Mucosa of stomach (tissue), 1 donor: ENCODE data around the gene GMDS.
"Not testable (repeated sequence)": the region's sequence is repeated elsewhere in the genome, so short reads cannot be mapped to it uniquely, and the experiment has no call there.

Experiments used
- H3K27me3 ChIP-seq: one replicate; pipeline ENCODE4 v1.7.0; 2013; ENCODE audit warnings: mild to moderate bottlenecking, low read length; ENCODE audit not compliant: control insufficient read depth, insufficient read depth
- H3K36me3 ChIP-seq: one replicate; pipeline ENCODE4 v1.7.0; 2013; ENCODE audit warnings: low read length; ENCODE audit not compliant: control insufficient read depth, insufficient read depth
- H3K4me1 ChIP-seq: one replicate; pipeline ENCODE4 v1.7.0; 2013; ENCODE audit warnings: mild to moderate bottlenecking, low read length; ENCODE audit not compliant: control insufficient read depth, insufficient read depth
- H3K4me3 ChIP-seq: one replicate; pipeline ENCODE4 v1.7.0; 2013; ENCODE audit warnings: low read length
- H3K9ac ChIP-seq: one replicate; pipeline ENCODE4 v1.7.0; 2013; ENCODE audit warnings: mild to moderate bottlenecking, low read length, moderate library complexity
- H3K9me3 ChIP-seq: one replicate; pipeline ENCODE4 v1.7.0; 2013; ENCODE audit warnings: mild to moderate bottlenecking, low read length, moderate library complexity; ENCODE audit not compliant: control insufficient read depth
- donor health status: Pancreatic carcinoma.

GMDS gene

DNA sequence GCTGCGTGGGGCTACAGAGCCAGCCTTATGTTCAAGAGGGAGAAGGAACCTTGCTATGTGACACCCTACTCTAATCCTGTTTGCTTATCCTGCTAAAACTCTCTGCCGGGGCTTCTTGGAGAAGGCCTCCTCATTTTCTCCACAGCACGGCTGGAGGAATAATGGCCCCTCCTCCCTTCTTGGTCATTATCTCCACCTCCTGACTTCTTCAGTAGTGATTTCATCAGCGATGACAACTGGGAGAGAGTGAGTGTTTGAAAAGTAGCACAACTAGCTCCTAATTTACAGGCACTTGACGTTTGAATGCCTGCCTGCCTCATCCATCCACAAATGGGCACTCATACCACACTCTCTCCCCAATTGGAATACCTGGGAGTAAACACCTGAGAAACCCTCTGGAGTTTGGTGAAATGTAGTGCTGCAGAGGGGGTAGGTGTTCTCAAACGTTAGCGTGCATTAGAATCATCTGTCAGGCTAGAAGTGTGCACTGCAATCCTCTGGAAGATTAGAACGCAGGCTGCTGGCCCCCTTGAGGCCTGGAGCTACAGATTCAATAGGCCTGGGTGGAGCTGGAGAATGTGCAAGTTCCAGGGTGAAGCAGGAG lies 487.2 kb downstream of the GMDS start:
- no peaks in the 10 kb centered on the region for H3K36me3 ChIP-seq
- no peaks in the 10 kb centered on the region for H3K4me1 ChIP-seq
- no peak overlapping the region for H3K4me3 ChIP-seq
- H3K9ac ChIP-seq = no peak overlapping the region
- H3K9me3 ChIP-seq = no peaks in the 10 kb centered on the region
- no peaks in the 10 kb centered on the region for H3K27me3 ChIP-seq

- H3K9me3 ChIP-seq = no peaks in the 10 kb centered on the region
Observed at GRCh38 chr6:1757131-1757530, 488.3 kb downstream of the GMDS start.

GRCh38 chr6:1756472-1757129 lies 488.8 kb downstream of the GMDS start:
- no peaks in the 10 kb centered on the region for H3K4me1 ChIP-seq
- no peak overlapping the region for H3K4me3 ChIP-seq
- no peaks in the 10 kb centered on the region for H3K36me3 ChIP-seq
- no peak overlapping the region for H3K9ac ChIP-seq
- H3K27me3 ChIP-seq = no peaks in the 10 kb centered on the region
- no peaks in the 10 kb centered on the region for H3K9me3 ChIP-seq

More at GRCh38 chr6:1757131-1757530, 488.3 kb downstream of the GMDS start:
- no peaks in the 10 kb centered on the region for H3K36me3 ChIP-seq
- H3K4me3 ChIP-seq = no peak overlapping the region
- H3K4me1 ChIP-seq = no peaks in the 10 kb centered on the region
- H3K27me3 ChIP-seq = no peaks in the 10 kb centered on the region
- no peak overlapping the region for H3K9ac ChIP-seq

DNA sequence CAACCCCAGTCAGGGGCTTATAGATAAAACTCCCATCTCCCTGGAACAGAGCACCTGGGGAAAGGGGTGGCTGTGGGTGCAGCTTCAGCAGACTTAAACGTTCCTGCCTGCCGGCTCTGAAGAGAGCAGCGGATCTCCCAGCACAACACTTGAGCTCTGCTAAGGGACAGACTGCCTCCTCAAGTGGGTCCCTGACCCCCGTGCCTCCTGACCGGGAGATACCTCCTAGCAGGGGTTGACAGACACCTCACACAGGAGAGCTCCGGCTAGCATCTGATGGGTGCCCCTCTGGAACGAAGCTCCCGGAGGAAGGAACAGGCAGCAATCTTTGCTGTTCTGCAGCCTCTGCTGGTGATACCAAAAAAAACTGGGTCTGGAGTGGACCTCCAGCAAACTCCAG lies 494.3 kb downstream of the GMDS start:
- H3K9me3 ChIP-seq, H3K27me3 ChIP-seq, H3K9ac ChIP-seq, H3K4me1 ChIP-seq, H3K4me3 ChIP-seq, H3K36me3 ChIP-seq: not testable (repeated sequence)

GRCh38 chr6:1749041-1749440 lies 496.4 kb downstream of the GMDS start:
- no peaks in the 10 kb centered on the region for H3K27me3 ChIP-seq
- H3K4me3 ChIP-seq = no peak overlapping the region
- no peaks in the 10 kb centered on the region for H3K9me3 ChIP-seq
- peaks cover 5% of the 10 kb centered on the region for H3K4me1 ChIP-seq
- H3K9ac ChIP-seq = no peak overlapping the region
- H3K36me3 ChIP-seq = no peaks in the 10 kb centered on the region

GRCh38 chr6:1747531-1747930 lies 497.9 kb downstream of the GMDS start:
- no peak overlapping the region for H3K4me3 ChIP-seq
- no peak overlapping the region for H3K9ac ChIP-seq
- H3K4me1 ChIP-seq = peaks cover 5% of the 10 kb centered on the region
- no peaks in the 10 kb centered on the region for H3K36me3 ChIP-seq
- no peaks in the 10 kb centered on the region for H3K27me3 ChIP-seq
- H3K9me3 ChIP-seq = no peaks in the 10 kb centered on the region

DNA sequence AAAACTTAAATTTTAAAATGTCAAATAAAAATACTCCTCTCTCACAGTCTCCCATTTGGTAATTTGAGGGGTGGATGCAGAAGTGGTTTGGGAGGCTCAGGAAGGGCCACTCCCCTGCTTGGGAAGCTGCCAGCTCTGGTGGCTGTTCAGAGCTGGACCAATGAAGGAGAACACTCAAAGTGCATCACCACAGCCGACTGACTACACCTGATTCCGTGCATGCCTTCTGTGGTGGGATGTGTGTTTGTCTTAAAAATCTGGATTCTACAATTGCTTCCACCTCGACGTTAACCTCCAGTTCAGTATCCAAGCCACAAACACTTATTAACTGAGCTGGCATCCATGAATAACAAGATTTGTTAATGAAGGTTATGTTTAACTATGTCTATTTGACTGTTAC lies 498.4 kb downstream of the GMDS start:
- Histone ChIP-seq H3K27me3 (no peaks in the 10 kb centered on the region), H3K36me3 (no peaks in the 10 kb centered on the region), H3K4me1 (peaks cover 5% of the 10 kb centered on the region), H3K9me3 (no peaks in the 10 kb centered on the region), H3K4me3 (no peak overlapping the region), H3K9ac (no peak overlapping the region)

GRCh38 chr6:1745814-1746213 lies 499.6 kb downstream of the GMDS start:
- Histone ChIP-seq H3K9ac (no peak overlapping the region), H3K36me3 (no peaks in the 10 kb centered on the region), H3K4me1 (peaks cover 5% of the 10 kb centered on the region), H3K4me3 (no peak overlapping the region), H3K9me3 (no peaks in the 10 kb centered on the region), H3K27me3 (no peaks in the 10 kb centered on the region)

DNA sequence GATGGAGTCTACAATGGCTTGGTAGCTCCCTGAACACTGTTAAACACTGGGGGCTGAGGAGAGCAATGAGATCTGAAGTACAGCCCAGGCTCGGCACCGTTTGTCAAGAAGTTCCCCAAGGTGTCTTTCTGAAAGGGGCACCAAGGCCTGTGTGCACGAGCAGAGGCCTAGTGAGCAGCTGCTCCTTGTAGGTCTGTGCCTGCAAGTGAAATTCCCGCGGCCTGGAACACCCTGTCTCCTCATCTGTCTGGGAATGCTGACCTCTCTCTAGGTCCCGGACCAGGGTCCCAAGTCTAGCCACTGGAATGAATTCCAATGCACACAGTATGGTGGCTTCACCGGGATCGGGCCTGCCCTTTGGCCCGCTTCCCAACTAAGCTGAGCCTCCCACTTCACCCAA lies 500.9 kb downstream of the GMDS start:
- no peak overlapping the region for H3K9ac ChIP-seq
- no peaks in the 10 kb centered on the region for H3K36me3 ChIP-seq
- no peaks in the 10 kb centered on the region for H3K27me3 ChIP-seq
- peaks cover 5% of the 10 kb centered on the region for H3K4me1 ChIP-seq
- H3K4me3 ChIP-seq = no peak overlapping the region
- no peaks in the 10 kb centered on the region for H3K9me3 ChIP-seq

GRCh38 chr6:1739680-1740079 lies 505.7 kb downstream of the GMDS start:
- no peak overlapping the region for H3K4me3 ChIP-seq
- peaks cover 16% of the 10 kb centered on the region for H3K4me1 ChIP-seq
- no peak overlapping the region for H3K9ac ChIP-seq
- no peaks in the 10 kb centered on the region for H3K9me3 ChIP-seq
- no peaks in the 10 kb centered on the region for H3K36me3 ChIP-seq
- no peaks in the 10 kb centered on the region for H3K27me3 ChIP-seq

GRCh38 chr6:1739220-1739619 lies 506.2 kb downstream of the GMDS start:
- H3K36me3 ChIP-seq = no peaks in the 10 kb centered on the region
- peaks cover 16% of the 10 kb centered on the region for H3K4me1 ChIP-seq
- H3K4me3 ChIP-seq = no peak overlapping the region
- H3K9me3 ChIP-seq = no peaks in the 10 kb centered on the region
- no peak overlapping the region for H3K9ac ChIP-seq
- no peaks in the 10 kb centered on the region for H3K27me3 ChIP-seq

DNA sequence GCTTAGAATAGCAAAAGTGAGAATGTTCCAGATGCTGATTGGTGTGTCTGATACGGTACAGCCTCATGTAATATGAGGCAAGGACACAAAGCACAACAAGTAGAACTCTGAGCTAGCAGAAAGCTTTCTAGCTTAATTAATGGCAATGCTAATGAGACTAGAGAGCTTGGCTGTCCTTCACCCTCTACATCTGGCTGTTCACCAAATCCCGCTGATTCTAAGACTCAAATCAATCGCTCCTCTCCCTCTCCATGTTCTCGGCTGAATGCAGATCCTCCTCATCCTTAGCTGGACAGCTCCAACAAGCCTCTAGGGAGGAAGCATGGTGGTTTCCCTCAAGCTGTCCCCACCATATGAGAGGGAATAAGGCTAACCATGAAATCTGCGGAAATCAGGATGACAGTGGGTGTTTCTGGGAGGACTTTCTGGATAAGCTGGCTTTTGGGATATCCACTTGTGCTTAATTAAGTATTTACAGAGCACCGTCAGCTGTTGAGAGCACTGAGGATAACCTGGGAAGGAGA lies 506.8 kb downstream of the GMDS start:
- Histone ChIP-seq H3K27me3 (no peaks in the 10 kb centered on the region), H3K9ac (no peak overlapping the region), H3K9me3 (no peaks in the 10 kb centered on the region), H3K36me3 (no peaks in the 10 kb centered on the region), H3K4me3 (no peak overlapping the region), H3K4me1 (peaks cover 16% of the 10 kb centered on the region)
